HL-60 (cell line): ENCODE results near the gene LRMDA.

Experiments used
- DNase-seq, 2 experiments: peaks; one replicate each; pipeline ENCODE4 v3.0.0-alpha.2; 2010 to 2020; ENCODE audit warnings: low read depth in 1 of 2, low spot score in 1 of 2
- H3K27ac ChIP-seq: fragments of 250-450 bp; sonication (Bioruptor Pico); replicated peaks from 2 replicates; pipeline ENCODE4 v1.5.1; 2020; ENCODE audit warnings: mild to moderate bottlenecking, moderate library complexity
- H3K27me3 ChIP-seq: fragments of 250-450 bp; sonication (Bioruptor Pico); 2 replicates; pipeline ENCODE4 v1.5.1; 2021; ENCODE audit warnings: mild to moderate bottlenecking, moderate library complexity; ENCODE audit not compliant: insufficient read depth, poor library complexity, severe bottlenecking
- H3K4me3 ChIP-seq: replicated peaks from 2 replicates; pipeline ENCODE4 v1.5.1; 2011; ENCODE audit warnings: mild to moderate bottlenecking, control low read depth, low read length; ENCODE audit not compliant: insufficient read depth
- CTCF ChIP-seq: IDR thresholded peaks from one replicate; pipeline ENCODE4 v1.5.1; 2011; ENCODE audit warnings: low read length, control low read depth, inconsistent platforms; ENCODE audit not compliant: insufficient read depth
- GABPA ChIP-seq: IDR thresholded peaks from 2 replicates; pipeline ENCODE4 v1.6.1; 2012; ENCODE audit warnings: low read depth
- POLR2AphosphoS5 ChIP-seq: IDR thresholded peaks from 2 replicates; pipeline ENCODE4 v1.6.1; 2012; ENCODE audit warnings: low read depth
- SPI1 ChIP-seq: IDR thresholded peaks from 2 replicates; pipeline ENCODE4 v1.6.1; 2012; ENCODE audit warnings: low read depth, mild to moderate bottlenecking, borderline replicate concordance
- TF ChIP-seq, protein P1 (sequence below): IDR thresholded peaks from 2 replicates; pipeline ENCODE4 v1.6.1; 2012; ENCODE audit warnings: low read depth; ENCODE audit not compliant: insufficient replicate concordance

LRMDA gene

DNA sequence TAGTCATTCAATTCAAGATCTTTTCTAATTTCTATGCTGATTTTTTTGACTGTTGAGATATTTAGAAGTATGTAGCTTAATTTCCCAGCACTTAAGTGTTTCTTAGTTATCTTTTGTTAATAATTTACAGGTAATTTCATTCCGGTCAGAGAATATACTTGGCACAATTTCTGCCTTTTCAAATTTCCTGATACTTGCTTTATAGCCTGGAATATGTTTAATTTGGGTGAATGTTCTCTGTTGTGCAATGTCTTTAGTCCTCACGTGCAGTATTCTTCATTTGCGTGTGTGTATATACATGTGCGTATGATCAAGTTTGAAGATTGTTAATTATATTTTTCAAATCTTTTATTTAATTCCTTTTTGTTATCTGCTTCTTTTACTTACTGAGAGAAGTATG, 989.3 kb downstream of the LRMDA start:
- TF ChIP-seq, protein P1, sequence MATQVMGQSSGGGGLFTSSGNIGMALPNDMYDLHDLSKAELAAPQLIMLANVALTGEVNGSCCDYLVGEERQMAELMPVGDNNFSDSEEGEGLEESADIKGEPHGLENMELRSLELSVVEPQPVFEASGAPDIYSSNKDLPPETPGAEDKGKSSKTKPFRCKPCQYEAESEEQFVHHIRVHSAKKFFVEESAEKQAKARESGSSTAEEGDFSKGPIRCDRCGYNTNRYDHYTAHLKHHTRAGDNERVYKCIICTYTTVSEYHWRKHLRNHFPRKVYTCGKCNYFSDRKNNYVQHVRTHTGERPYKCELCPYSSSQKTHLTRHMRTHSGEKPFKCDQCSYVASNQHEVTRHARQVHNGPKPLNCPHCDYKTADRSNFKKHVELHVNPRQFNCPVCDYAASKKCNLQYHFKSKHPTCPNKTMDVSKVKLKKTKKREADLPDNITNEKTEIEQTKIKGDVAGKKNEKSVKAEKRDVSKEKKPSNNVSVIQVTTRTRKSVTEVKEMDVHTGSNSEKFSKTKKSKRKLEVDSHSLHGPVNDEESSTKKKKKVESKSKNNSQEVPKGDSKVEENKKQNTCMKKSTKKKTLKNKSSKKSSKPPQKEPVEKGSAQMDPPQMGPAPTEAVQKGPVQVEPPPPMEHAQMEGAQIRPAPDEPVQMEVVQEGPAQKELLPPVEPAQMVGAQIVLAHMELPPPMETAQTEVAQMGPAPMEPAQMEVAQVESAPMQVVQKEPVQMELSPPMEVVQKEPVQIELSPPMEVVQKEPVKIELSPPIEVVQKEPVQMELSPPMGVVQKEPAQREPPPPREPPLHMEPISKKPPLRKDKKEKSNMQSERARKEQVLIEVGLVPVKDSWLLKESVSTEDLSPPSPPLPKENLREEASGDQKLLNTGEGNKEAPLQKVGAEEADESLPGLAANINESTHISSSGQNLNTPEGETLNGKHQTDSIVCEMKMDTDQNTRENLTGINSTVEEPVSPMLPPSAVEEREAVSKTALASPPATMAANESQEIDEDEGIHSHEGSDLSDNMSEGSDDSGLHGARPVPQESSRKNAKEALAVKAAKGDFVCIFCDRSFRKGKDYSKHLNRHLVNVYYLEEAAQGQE: no peak
- no peak for TF ChIP-seq POLR2AphosphoS5
- TF ChIP-seq SPI1: no peak
- TF ChIP-seq GABPA: no peak
- no peak for TF ChIP-seq CTCF
- no peaks in the 10 kb centered on the region for H3K27me3 ChIP-seq
- H3K27ac ChIP-seq: no peak overlapping the region
- H3K4me3 ChIP-seq: no peak overlapping the region
- DNase-seq: no peak

- DNase-seq: no peak
- Histone ChIP-seq H3K27ac (no peak overlapping the region), H3K4me3 (no peak overlapping the region), H3K27me3 (no peaks in the 10 kb centered on the region)
- TF ChIP-seq SPI1: no peak
- TF ChIP-seq, protein P1: no peak
- TF ChIP-seq GABPA: no peak
- TF ChIP-seq POLR2AphosphoS5: no peak
- no peak for TF ChIP-seq CTCF
Observed at GRCh38 chr10:76422769-76423168, 991.3 kb downstream of the LRMDA start.

DNA sequence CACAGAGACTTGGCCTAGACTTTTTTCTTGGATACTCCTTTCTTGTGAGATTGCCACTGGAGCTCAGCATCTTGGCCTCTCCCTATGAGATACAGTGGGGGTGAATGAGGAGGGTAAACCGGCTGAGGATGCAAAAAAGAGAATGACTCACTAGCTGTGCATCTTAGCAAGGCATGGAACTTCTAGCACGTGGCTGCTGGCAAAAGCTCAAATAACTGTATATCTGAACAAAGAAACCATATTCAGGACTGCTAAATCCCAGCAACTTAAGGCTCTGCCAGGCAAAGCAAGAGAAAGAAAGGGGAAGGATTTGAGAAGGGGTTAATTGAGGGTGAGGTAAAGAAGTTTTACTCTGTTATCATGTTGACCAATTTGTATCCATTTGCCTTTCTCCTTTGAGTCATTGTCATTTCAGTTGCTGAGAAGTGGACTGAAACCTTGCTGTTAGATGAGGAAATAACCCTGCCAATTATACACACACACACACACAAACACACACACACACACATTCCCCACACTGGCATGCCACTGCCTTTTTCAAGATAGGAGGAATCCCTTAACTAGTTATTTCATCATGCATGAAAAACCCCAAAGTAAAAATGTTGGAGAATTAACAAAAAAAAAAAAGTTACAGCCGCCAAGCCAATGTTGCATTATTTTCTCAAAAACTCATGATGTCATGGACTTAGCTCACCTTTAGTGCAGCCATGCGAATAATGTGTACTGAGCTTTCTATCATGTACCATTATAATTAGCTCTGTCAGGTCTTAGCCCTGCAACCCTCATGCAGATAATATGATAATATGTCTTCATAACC, 997.3 kb downstream of the LRMDA start:
- no peak overlapping the region for H3K27ac ChIP-seq
- H3K27me3 ChIP-seq: no peaks in the 10 kb centered on the region
- no peak for DNase-seq
- TF ChIP-seq, protein P1: no peak
- TF ChIP-seq POLR2AphosphoS5: no peak
- TF ChIP-seq CTCF: no peak
- no peak for TF ChIP-seq GABPA
- no peak for TF ChIP-seq SPI1
- no peak overlapping the region for H3K4me3 ChIP-seq
